ENCODE results near the gene SH3BP4.

DNA sequence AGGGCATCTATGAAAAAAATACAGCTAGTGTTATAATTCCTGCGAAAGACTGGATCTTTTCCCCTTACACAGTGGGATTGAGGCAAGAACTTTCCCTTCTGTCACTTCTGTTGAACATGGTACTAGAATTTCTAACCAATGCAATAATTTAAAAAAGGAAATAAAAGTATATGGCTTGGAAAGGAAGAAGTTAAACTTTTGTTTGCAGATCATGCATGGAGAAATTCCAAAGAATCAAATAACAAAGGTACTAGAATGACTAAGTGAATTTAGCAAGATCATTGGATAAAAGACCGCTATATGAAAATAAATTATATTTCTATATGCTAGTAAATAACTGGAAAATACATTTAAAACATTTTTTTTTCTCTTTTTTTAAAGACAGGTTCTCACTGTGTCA is 31.0 kb upstream of the SH3BP4 start:
- TF ChIP-seq, protein P1, sequence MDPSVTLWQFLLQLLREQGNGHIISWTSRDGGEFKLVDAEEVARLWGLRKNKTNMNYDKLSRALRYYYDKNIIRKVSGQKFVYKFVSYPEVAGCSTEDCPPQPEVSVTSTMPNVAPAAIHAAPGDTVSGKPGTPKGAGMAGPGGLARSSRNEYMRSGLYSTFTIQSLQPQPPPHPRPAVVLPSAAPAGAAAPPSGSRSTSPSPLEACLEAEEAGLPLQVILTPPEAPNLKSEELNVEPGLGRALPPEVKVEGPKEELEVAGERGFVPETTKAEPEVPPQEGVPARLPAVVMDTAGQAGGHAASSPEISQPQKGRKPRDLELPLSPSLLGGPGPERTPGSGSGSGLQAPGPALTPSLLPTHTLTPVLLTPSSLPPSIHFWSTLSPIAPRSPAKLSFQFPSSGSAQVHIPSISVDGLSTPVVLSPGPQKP (IDR thresholded peaks at IDR 0.05; ENCODE audit: low read depth, low read length): no peak
- TF ChIP-seq, protein P2, sequence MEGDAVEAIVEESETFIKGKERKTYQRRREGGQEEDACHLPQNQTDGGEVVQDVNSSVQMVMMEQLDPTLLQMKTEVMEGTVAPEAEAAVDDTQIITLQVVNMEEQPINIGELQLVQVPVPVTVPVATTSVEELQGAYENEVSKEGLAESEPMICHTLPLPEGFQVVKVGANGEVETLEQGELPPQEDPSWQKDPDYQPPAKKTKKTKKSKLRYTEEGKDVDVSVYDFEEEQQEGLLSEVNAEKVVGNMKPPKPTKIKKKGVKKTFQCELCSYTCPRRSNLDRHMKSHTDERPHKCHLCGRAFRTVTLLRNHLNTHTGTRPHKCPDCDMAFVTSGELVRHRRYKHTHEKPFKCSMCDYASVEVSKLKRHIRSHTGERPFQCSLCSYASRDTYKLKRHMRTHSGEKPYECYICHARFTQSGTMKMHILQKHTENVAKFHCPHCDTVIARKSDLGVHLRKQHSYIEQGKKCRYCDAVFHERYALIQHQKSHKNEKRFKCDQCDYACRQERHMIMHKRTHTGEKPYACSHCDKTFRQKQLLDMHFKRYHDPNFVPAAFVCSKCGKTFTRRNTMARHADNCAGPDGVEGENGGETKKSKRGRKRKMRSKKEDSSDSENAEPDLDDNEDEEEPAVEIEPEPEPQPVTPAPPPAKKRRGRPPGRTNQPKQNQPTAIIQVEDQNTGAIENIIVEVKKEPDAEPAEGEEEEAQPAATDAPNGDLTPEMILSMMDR (IDR thresholded peaks at IDR 0.05 in 2 of 3, conservative IDR thresholded peaks at IDR 0.05 in 1 of 3; ENCODE audit: control insufficient read depth in 2 of 3, extremely low read depth in 1 of 3, insufficient read depth in 1 of 3, low read depth in 3 of 3, low read length in 3 of 3): no peak
- TF ChIP-seq, protein P3, sequence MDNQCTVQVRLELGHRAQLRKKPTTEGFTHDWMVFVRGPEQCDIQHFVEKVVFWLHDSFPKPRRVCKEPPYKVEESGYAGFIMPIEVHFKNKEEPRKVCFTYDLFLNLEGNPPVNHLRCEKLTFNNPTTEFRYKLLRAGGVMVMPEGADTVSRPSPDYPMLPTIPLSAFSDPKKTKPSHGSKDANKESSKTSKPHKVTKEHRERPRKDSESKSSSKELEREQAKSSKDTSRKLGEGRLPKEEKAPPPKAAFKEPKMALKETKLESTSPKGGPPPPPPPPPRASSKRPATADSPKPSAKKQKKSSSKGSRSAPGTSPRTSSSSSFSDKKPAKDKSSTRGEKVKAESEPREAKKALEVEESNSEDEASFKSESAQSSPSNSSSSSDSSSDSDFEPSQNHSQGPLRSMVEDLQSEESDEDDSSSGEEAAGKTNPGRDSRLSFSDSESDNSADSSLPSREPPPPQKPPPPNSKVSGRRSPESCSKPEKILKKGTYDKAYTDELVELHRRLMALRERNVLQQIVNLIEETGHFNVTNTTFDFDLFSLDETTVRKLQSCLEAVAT (IDR thresholded peaks at IDR 0.05): no peak
- TF ChIP-seq RAD51 (IDR thresholded peaks at IDR 0.05): no peak
- TF ChIP-seq, protein P4, sequence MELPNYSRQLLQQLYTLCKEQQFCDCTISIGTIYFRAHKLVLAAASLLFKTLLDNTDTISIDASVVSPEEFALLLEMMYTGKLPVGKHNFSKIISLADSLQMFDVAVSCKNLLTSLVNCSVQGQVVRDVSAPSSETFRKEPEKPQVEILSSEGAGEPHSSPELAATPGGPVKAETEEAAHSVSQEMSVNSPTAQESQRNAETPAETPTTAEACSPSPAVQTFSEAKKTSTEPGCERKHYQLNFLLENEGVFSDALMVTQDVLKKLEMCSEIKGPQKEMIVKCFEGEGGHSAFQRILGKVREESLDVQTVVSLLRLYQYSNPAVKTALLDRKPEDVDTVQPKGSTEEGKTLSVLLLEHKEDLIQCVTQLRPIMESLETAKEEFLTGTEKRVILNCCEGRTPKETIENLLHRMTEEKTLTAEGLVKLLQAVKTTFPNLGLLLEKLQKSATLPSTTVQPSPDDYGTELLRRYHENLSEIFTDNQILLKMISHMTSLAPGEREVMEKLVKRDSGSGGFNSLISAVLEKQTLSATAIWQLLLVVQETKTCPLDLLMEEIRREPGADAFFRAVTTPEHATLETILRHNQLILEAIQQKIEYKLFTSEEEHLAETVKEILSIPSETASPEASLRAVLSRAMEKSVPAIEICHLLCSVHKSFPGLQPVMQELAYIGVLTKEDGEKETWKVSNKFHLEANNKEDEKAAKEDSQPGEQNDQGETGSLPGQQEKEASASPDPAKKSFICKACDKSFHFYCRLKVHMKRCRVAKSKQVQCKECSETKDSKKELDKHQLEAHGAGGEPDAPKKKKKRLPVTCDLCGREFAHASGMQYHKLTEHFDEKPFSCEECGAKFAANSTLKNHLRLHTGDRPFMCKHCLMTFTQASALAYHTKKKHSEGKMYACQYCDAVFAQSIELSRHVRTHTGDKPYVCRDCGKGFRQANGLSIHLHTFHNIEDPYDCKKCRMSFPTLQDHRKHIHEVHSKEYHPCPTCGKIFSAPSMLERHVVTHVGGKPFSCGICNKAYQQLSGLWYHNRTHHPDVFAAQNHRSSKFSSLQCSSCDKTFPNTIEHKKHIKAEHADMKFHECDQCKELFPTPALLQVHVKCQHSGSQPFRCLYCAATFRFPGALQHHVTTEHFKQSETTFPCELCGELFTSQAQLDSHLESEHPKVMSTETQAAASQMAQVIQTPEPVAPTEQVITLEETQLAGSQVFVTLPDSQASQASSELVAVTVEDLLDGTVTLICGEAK (IDR thresholded peaks at IDR 0.05; ENCODE audit: borderline replicate concordance): no peak
- no peak for TF ChIP-seq TCF12 (IDR thresholded peaks at IDR 0.05; ENCODE audit: low read depth, low read length)
- no peak for TF ChIP-seq EGR1 (IDR thresholded peaks at IDR 0.05; ENCODE audit: borderline replicate concordance in 1 of 2, low read depth in 2 of 2, low read length in 2 of 2)
- TF ChIP-seq, protein P5, sequence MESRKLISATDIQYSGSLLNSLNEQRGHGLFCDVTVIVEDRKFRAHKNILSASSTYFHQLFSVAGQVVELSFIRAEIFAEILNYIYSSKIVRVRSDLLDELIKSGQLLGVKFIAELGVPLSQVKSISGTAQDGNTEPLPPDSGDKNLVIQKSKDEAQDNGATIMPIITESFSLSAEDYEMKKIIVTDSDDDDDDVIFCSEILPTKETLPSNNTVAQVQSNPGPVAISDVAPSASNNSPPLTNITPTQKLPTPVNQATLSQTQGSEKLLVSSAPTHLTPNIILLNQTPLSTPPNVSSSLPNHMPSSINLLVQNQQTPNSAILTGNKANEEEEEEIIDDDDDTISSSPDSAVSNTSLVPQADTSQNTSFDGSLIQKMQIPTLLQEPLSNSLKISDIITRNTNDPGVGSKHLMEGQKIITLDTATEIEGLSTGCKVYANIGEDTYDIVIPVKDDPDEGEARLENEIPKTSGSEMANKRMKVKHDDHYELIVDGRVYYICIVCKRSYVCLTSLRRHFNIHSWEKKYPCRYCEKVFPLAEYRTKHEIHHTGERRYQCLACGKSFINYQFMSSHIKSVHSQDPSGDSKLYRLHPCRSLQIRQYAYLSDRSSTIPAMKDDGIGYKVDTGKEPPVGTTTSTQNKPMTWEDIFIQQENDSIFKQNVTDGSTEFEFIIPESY (IDR thresholded peaks at IDR 0.05): no peak
- no peak for TF ChIP-seq SMC3 (IDR thresholded peaks at IDR 0.05; ENCODE audit: borderline replicate concordance, low read length)
- no peak for TF ChIP-seq MXI1 (IDR thresholded peaks at IDR 0.05; ENCODE audit: low read depth, low read length)

Measured in GM12878 (cell line).